H1 (cell line): ENCODE measurements around the gene SIK3. TPM values are rescaled to one million over a fixed set of nuclear protein-coding genes. Genes with fewer than 3 reads are reported as not detected.

Experiments used
- CTCF ChIA-PET: fragments of 300-600 bp; sonication (Branson Sonifier 250); formaldehyde crosslinking; loops from one replicate; lab custom pipeline; 2021; ENCODE audit not compliant: partially characterized antibody; lab: Charles Lee
- POLR2A ChIA-PET: fragments of 300-600 bp; sonication (Branson Sonifier 250); formaldehyde crosslinking; loops from one replicate; lab custom pipeline; 2021; ENCODE audit warnings: inconsistent platforms; ENCODE audit not compliant: partially characterized antibody; lab: Charles Lee
- DNase-seq, 2 experiments: peaks; one replicate each; pipeline versions ENCODE4 v3.0.0 to v3.0.0-alpha.2; 2010 to 2022; ENCODE audit warnings: low spot score in 2 of 2, low read depth in 1 of 2, mixed read lengths in 1 of 2
- FAIRE-seq: peaks from 2 replicates; lab custom pipeline; 2011; peaks lifted over from hg19 to GRCh38; lab: Jason Lieb, UNC
- H2AFZ ChIP-seq: 2 replicates; pipeline ENCODE4 v1.8.1; 2012; ENCODE audit warnings: low read length, inconsistent platforms
- H2AK5ac ChIP-seq: 2 replicates; pipeline ENCODE4 v1.6.1; 2013; ENCODE audit warnings: low read depth, low read length
- H2BK120ac ChIP-seq: replicated peaks from 2 replicates; pipeline ENCODE3; 2013; ENCODE audit warnings: low read depth, low read length, inconsistent platforms
- H2BK12ac ChIP-seq: 2 replicates; pipeline ENCODE4 v1.6.1; 2013; ENCODE audit warnings: low read depth, low read length
- H2BK15ac ChIP-seq: 2 replicates; pipeline ENCODE4 v1.6.1; 2013; ENCODE audit warnings: low read length
- H2BK20ac ChIP-seq: 2 replicates; pipeline ENCODE4 v1.6.1; 2013; ENCODE audit warnings: low read length
- H2BK5ac ChIP-seq: 2 replicates; pipeline ENCODE4 v1.6.1; 2013; ENCODE audit warnings: low read depth, low read length
- H3K14ac ChIP-seq: 2 replicates; pipeline ENCODE4 v1.6.1; 2013; ENCODE audit warnings: inconsistent platforms; ENCODE audit not compliant: insufficient read length
- H3K18ac ChIP-seq: 2 replicates; pipeline ENCODE4 v1.6.1; 2013; ENCODE audit warnings: low read length; ENCODE audit errors: extremely low read depth
- H3K23ac ChIP-seq: 2 replicates; pipeline ENCODE4 v1.6.1; 2013; ENCODE audit warnings: inconsistent platforms; ENCODE audit not compliant: insufficient read length
- H3K23me2 ChIP-seq: 2 replicates; pipeline ENCODE4 v1.6.1; 2013; ENCODE audit warnings: low read depth, low read length
- H3K27ac ChIP-seq: 2 replicates; pipeline ENCODE4 v1.6.1; 2011; ENCODE audit warnings: low read depth, low read length, inconsistent platforms
- H3K27me3 ChIP-seq, 4 experiments: replicated peaks in 1 of 4; 1 replicate in 1 of 4; 2 replicates in 3 of 4; pipeline versions ENCODE4 v1.6.1 to v1.8.1; 2011 to 2013; ENCODE audit warnings: low read length in 3 of 4, mild to moderate bottlenecking in 3 of 4, inconsistent platforms in 2 of 4, mixed read lengths in 2 of 4, moderate library complexity in 1 of 4; ENCODE audit not compliant: control insufficient read depth in 3 of 4, insufficient read depth in 3 of 4; ENCODE audit errors: extremely low read depth in 1 of 4
- H3K36me3 ChIP-seq, 4 experiments: 2 replicates each; pipeline versions ENCODE4 v1.6.1 to v1.8.1; 2011 to 2013; ENCODE audit warnings: mild to moderate bottlenecking in 4 of 4, low read length in 3 of 4, moderate library complexity in 2 of 4, control low read depth in 1 of 4, inconsistent platforms in 1 of 4; ENCODE audit not compliant: insufficient read depth in 4 of 4, control insufficient read depth in 2 of 4
- H3K4ac ChIP-seq: replicated peaks from 2 replicates; pipeline ENCODE3; 2013; ENCODE audit warnings: low read length, low read depth, mixed read lengths, inconsistent platforms; ENCODE audit not compliant: insufficient read length
- H3K4me1 ChIP-seq, 4 experiments: replicated peaks in 1 of 4; 1 replicate in 1 of 4; 2 replicates in 3 of 4; pipeline versions ENCODE4 v1.6.1 to v1.8.1; 2011 to 2013; ENCODE audit warnings: low read length in 3 of 4, inconsistent platforms in 2 of 4, mixed read lengths in 1 of 4; ENCODE audit not compliant: insufficient read depth in 4 of 4, control insufficient read depth in 3 of 4
- H3K4me2 ChIP-seq, 2 experiments: 2 replicates each; pipeline versions ENCODE4 v1.6.1 to v1.8.1; 2011 to 2013; ENCODE audit warnings: low read depth in 2 of 2, low read length in 2 of 2, control low read depth in 1 of 2, inconsistent platforms in 1 of 2, mild to moderate bottlenecking in 1 of 2; ENCODE audit not compliant: insufficient read depth in 1 of 2
- H3K4me3 ChIP-seq, 4 experiments: fragments of 200-600, 300-600 bp in 1 of 4; sonication (generic), shearing (Covaris generic), sonication (Bioruptor Twin) in 1 of 4; 2 replicates each; pipeline versions ENCODE4 v1.5.1 to v1.8.1; 2011 to 2016; ENCODE audit warnings: low read length in 4 of 4, low read depth in 3 of 4, control low read depth in 2 of 4, inconsistent platforms in 2 of 4, mild to moderate bottlenecking in 2 of 4, mixed read lengths in 1 of 4, moderate library complexity in 1 of 4; ENCODE audit not compliant: insufficient read depth in 2 of 4; ENCODE audit errors: extremely low read depth in 1 of 4
- H3K56ac ChIP-seq: replicated peaks from 2 replicates; pipeline ENCODE3; 2013; ENCODE audit warnings: low read depth, mild to moderate bottlenecking, mixed read lengths, low read length, inconsistent platforms; ENCODE audit not compliant: insufficient read length
- H3K79me1 ChIP-seq: 2 replicates; pipeline ENCODE4 v1.6.1; 2013; ENCODE audit warnings: low read depth, low read length, control low read depth
- H3K79me2 ChIP-seq, 2 experiments: 2 replicates each; pipeline versions ENCODE4 v1.6.1 to v1.8.1; 2012 to 2013; ENCODE audit warnings: low read length in 2 of 2, mild to moderate bottlenecking in 2 of 2, inconsistent platforms in 1 of 2; ENCODE audit not compliant: insufficient read depth in 2 of 2, control insufficient read depth in 1 of 2
- H3K9ac ChIP-seq, 4 experiments: replicated peaks in 1 of 4; 1 replicate in 1 of 4; 2 replicates in 3 of 4; pipeline versions ENCODE4 v1.6.1 to v1.8.1; 2011 to 2013; ENCODE audit warnings: low read depth in 3 of 4, low read length in 3 of 4, control low read depth in 2 of 4, mild to moderate bottlenecking in 2 of 4, moderate library complexity in 2 of 4, inconsistent platforms in 1 of 4; ENCODE audit errors: extremely low read depth in 1 of 4
- H3K9me3 ChIP-seq, 2 experiments: 2 replicates each; pipeline versions ENCODE4 v1.6.1 to v1.8.1; 2012 to 2013; ENCODE audit warnings: mild to moderate bottlenecking in 2 of 2, moderate library complexity in 2 of 2, control low read depth in 1 of 2, inconsistent platforms in 1 of 2, low read depth in 1 of 2, low read length in 1 of 2, mixed read lengths in 1 of 2; ENCODE audit not compliant: insufficient read depth in 2 of 2
- H4K20me1 ChIP-seq, 2 experiments: replicated peaks in 1 of 2; 2 replicates each; pipeline versions ENCODE3 to v1.8.1; 2011 to 2013; ENCODE audit warnings: inconsistent platforms in 2 of 2, low read length in 2 of 2, mild to moderate bottlenecking in 1 of 2; ENCODE audit not compliant: insufficient read depth in 2 of 2, control insufficient read depth in 1 of 2
- H4K5ac ChIP-seq: 2 replicates; pipeline ENCODE4 v1.6.1; 2013; ENCODE audit warnings: low read length, low read depth, mixed read lengths, inconsistent platforms; ENCODE audit not compliant: insufficient read length
- H4K8ac ChIP-seq: 2 replicates; pipeline ENCODE4 v1.8.0; 2013; ENCODE audit warnings: mild to moderate bottlenecking, moderate library complexity, low read length, inconsistent platforms; ENCODE audit not compliant: insufficient read depth; ENCODE audit errors: extremely low read depth
- H4K91ac ChIP-seq: replicated peaks from 2 replicates; pipeline ENCODE3; 2013; ENCODE audit warnings: low read length, mixed read lengths, inconsistent platforms; ENCODE audit not compliant: insufficient read length
- BRCA1 ChIP-seq: IDR thresholded peaks from 2 replicates; pipeline ENCODE4 v1.6.1; 2012; ENCODE audit warnings: low read depth, low read length, improper control_type of control experiment
- CHD2 ChIP-seq: IDR thresholded peaks from 2 replicates; pipeline ENCODE4 v1.6.1; 2012; ENCODE audit warnings: low read length, improper control_type of control experiment
- E2F6 ChIP-seq: IDR thresholded peaks from 2 replicates; pipeline ENCODE4 v1.6.1; 2012; ENCODE audit warnings: inconsistent platforms
- EGR1 ChIP-seq: IDR thresholded peaks from 2 replicates; pipeline ENCODE4 v1.6.1; 2011; ENCODE audit warnings: low read depth, low read length, borderline replicate concordance
- HDAC6 ChIP-seq: IDR thresholded peaks from one replicate; pipeline ENCODE4 v1.7.1; 2012; ENCODE audit warnings: low read depth, mild to moderate bottlenecking, inconsistent platforms, low read length, moderate library complexity
- JUND ChIP-seq: IDR thresholded peaks from 2 replicates; pipeline ENCODE4 v1.6.1; 2011; ENCODE audit warnings: mild to moderate bottlenecking, improper control_type of control experiment, low read length
- KDM1A ChIP-seq: fragments of 200-600, 300-600 bp; sonication (generic); IDR thresholded peaks from 2 replicates; pipeline ENCODE4 v1.7.1; 2016; ENCODE audit warnings: mild to moderate bottlenecking, low read length, borderline replicate concordance
- PHF8 ChIP-seq: fragments of 200-600 bp; sonication (generic); conservative IDR thresholded peaks from 2 replicates; pipeline ENCODE4 v1.7.1; 2012; ENCODE audit warnings: low read depth, mild to moderate bottlenecking, inconsistent platforms, low read length, moderate library complexity
- SAP30 ChIP-seq: fragments of 300-600 bp; sonication (generic); IDR thresholded peaks from 2 replicates; pipeline ENCODE4 v1.7.1; 2012; ENCODE audit warnings: low read length, moderate library complexity, mild to moderate bottlenecking, inconsistent platforms; ENCODE audit not compliant: insufficient read depth, insufficient replicate concordance
- SP1 ChIP-seq: IDR thresholded peaks from 2 replicates; pipeline ENCODE4 v1.6.1; 2011; ENCODE audit warnings: low read depth, low read length
- TBP ChIP-seq: IDR thresholded peaks from 2 replicates; pipeline ENCODE4 v1.6.1; 2011; ENCODE audit warnings: low read depth, low read length, improper control_type of control experiment
- ZNF274 ChIP-seq: IDR thresholded peaks from 2 replicates; pipeline ENCODE4 v1.7.0; 2012; ENCODE audit warnings: low read length, borderline replicate concordance; ENCODE audit errors: extremely low read depth
- WGBS, 2 experiments: shearing (Covaris generic) in 1 of 2; methylation state at CpG; one replicate each; pipeline versions ENCODE4 v1.1.6 to v1.1.7; 2013 to 2015; ENCODE audit warnings: low lambda C conversion rate in 2 of 2, mixed read lengths in 2 of 2, inconsistent platforms in 1 of 2, low coverage in 1 of 2, missing lambda C conversion rate in 1 of 2; ENCODE audit not compliant: insufficient replicate concordance in 2 of 2, insufficient coverage in 1 of 2, insufficient read length in 1 of 2; ENCODE audit errors: extremely low coverage in 1 of 2, missing lambda C conversion rate in 1 of 2; 5-methylcytosine and 5-hydroxymethylcytosine counted together
- polyA plus RNA-seq, 7 experiments: library from polyadenylated mRNA; depleted of rRNA in 3 of 7; stranded (reverse) in 5 of 7; unstranded in 2 of 7; fragments of >200 nt in 5 of 7; fragments of 200-250 nt in 2 of 7; gene quantifications; 1 replicate in 5 of 7; 2 replicates in 1 of 7; 4 replicates in 1 of 7; pipeline versions ENCODE4 v1.2.1 to v1.2.3, GENCODE V29; 2011 to 2013; ENCODE audit warnings: missing spikeins in 2 of 7, mixed read lengths in 2 of 7
- total RNA-seq: library from RNA; stranded (reverse); fragmentation: NEBNext Ultra II Directional; extraction: Animal tissue kit (Norgen Biotek cat#: 25700); gene quantifications from 2 replicates; pipeline ENCODE4 v1.2.1, GENCODE V29; 2021
- TF ChIP-seq, protein P1 (sequence below): IDR thresholded peaks from 2 replicates; pipeline ENCODE4 v1.6.1; 2011; ENCODE audit warnings: low read length, improper control_type of control experiment

SIK3 gene
- total and polyA plus RNA-seq, 2 of the 8 experiments (the other 6 are each of a cell fraction or from before 2014, with no cell fraction given): 19.9 to 32.1 TPM

GRCh38 chr11:116868066-116868465 is 230.2 kb downstream of the SIK3 start:
- Histone ChIP-seq H4K5ac (no peak overlapping the region), H3K23ac (no peak overlapping the region), H3K4me2 (no peak overlapping the region), H3K9ac (no peak overlapping the region), H3K27ac (no peak overlapping the region), H2BK12ac (no peak overlapping the region), H2BK5ac (no peak overlapping the region), H2AK5ac (no peak overlapping the region), H3K56ac (no peak overlapping the region), H3K18ac (no peak overlapping the region), H3K36me3 (peaks cover 0 to 51% (median 35%) of the 10 kb centered on the region in 4 experiments; a peak in 7 of 8 replicates), H2AFZ (no peak overlapping the region), H2BK20ac (no peak overlapping the region), H3K4me1 (no peaks in the 10 kb centered on the region), H2BK120ac (no peak overlapping the region), H3K27me3 (no peaks in the 10 kb centered on the region), H2BK15ac (no peak overlapping the region), H3K14ac (no peak overlapping the region), H4K8ac (no peak overlapping the region), H3K79me1 (no peaks in the 10 kb centered on the region), H3K23me2 (no peaks in the 10 kb centered on the region), H4K20me1 (no peaks in the 10 kb centered on the region), H3K4ac (no peak overlapping the region), H4K91ac (no peak overlapping the region), H3K79me2 (no peaks in the 10 kb centered on the region), H3K9me3 (no peaks in the 10 kb centered on the region), H3K4me3 (no peak overlapping the region)
- FAIRE-seq (no peak), DNase-seq (no peak)
- ChIA-PET POLR2A (interaction anchor here (0.6 kb wide), 1 partner anchor 121 kb away, joined by 3 read pairs; no protein-coding TSS in a partner anchor), CTCF (interaction anchor here (0.6 to 6.2 kb wide), 4 partner anchors 11 to 238 kb away, joined by 3 to 37 read pairs (median 4); no protein-coding TSS in a partner anchor)
- 95% methylated on average over 3 of the region's 3 CpGs; no CpG with 5 or more reads in 1 of the 2 experiments for WGBS, 2 experiments
- TF ChIP-seq CHD2 (no peak), E2F6 (no peak), PHF8 (no peak), JUND (no peak), KDM1A (no peak), SP1 (no peak), HDAC6 (no peak), ZNF274 (no peak), BRCA1 (no peak), SAP30 (no peak), EGR1 (no peak), TBP (no peak)
- TF ChIP-seq, protein P1, sequence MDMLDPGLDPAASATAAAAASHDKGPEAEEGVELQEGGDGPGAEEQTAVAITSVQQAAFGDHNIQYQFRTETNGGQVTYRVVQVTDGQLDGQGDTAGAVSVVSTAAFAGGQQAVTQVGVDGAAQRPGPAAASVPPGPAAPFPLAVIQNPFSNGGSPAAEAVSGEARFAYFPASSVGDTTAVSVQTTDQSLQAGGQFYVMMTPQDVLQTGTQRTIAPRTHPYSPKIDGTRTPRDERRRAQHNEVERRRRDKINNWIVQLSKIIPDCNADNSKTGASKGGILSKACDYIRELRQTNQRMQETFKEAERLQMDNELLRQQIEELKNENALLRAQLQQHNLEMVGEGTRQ: no peak
